Testis (tissue), 3 donors: Measurements from ENCODE around the gene PRKCD. TPM values are rescaled to one million over a fixed set of nuclear protein-coding genes. Genes with fewer than 3 reads are reported as not detected.

ENCODE experiments used
- DNase-seq: peaks from one replicate; pipeline ENCODE4 v3.0.0-alpha.2; 2019
- H3K27ac ChIP-seq, 2 donors: fragments of 200-600 bp; sonication (generic); one replicate each; pipeline ENCODE4 v1.5.1; 2019
- H3K27me3 ChIP-seq: fragments of 200-600 bp; sonication (generic); one replicate; pipeline ENCODE4 v1.5.1; 2019
- H3K36me3 ChIP-seq: fragments of 200-600 bp; sonication (generic); one replicate; pipeline ENCODE4 v1.5.1; 2017; ENCODE audit warnings: low read depth; ENCODE audit errors: missing control alignments
- H3K4me1 ChIP-seq: fragments of 200-600 bp; sonication (generic); one replicate; pipeline ENCODE4 v1.5.1; 2019
- H3K4me3 ChIP-seq, 2 donors: fragments of 200-600 bp; sonication (generic); one replicate each; pipeline ENCODE4 v1.5.1; 2017 to 2019
- H3K9me3 ChIP-seq: fragments of 200-600 bp; sonication (generic); one replicate; pipeline ENCODE4 v1.5.1; 2017
- POLR2A ChIP-seq: fragments of 450-650 bp; IDR thresholded peaks from one replicate; pipeline ENCODE4 v1.6.1; 2017; ENCODE audit warnings: antibody characterized with exemption, mild to moderate bottlenecking, moderate library complexity
- WGBS, 2 donors: methylation state at CpG; one replicate each; pipeline ENCODE4 v1.1.5; 2018; 5-methylcytosine and 5-hydroxymethylcytosine counted together
- intact Hi-C: fragments of 100-400 bp; cut with DNase I; formaldehyde crosslinking; loops from one replicate; pipeline ENCODE4 v1.15.1; 2023; ENCODE audit warnings: low total_unique reads
- polyA plus RNA-seq: library from polyadenylated mRNA; stranded (reverse); fragments of 350-450 nt; fragmentation: Illumina TruSeq; extraction: RNeasy Lipid Tissue Mini Kit (QIAGEN cat#74804); gene quantifications from one replicate; pipeline ENCODE4 v1.2.3, GENCODE V29; 2014; ENCODE audit warnings: low read depth, low replicate concordance; ENCODE audit not compliant: insufficient read depth
- total RNA-seq, 2 donors: library from RNA; depleted of rRNA; stranded (reverse); fragments of >200 nt; gene quantifications; one replicate each; pipeline ENCODE4 v1.2.3, GENCODE V29; 2016
- TF ChIP-seq, protein P1 (sequence below), 3 experiments: fragments of 450-650 bp in 2 of 3; fragments of 200-600 bp in 1 of 3; sonication (generic) in 1 of 3; IDR thresholded peaks; one replicate each; pipeline ENCODE4 v1.5.1; 2016 to 2019; ENCODE audit warnings: antibody characterized with exemption in 3 of 3, mild to moderate bottlenecking in 2 of 3, moderate library complexity in 1 of 3

PRKCD gene
- total and polyA plus RNA-seq, 3 donors from 2014 or later = 36.3 to 44.5 (median 42.3) TPM

DNA sequence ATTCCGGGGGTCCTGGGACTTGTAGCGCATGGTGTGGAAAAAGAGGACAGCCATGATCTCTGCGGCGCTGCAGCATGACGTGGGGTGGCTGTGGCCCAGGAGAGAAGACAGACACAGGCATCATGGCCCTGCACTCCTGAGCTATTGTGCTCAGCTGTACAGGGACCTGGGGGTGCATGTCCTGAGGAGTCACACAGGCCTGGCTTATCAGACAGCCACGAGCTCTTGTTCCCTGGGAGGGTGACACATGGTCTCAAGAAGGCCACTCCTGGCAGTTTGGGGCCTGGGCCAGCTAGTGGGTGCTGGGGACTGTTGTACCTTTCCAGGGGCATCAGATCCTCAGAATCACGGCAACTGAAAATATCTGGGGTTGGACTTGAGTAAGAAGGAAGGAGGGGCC is 81.1 kb downstream of the PRKCD start:
- Histone ChIP-seq H3K27me3 (no peaks in the 10 kb centered on the region), H3K4me1 (peaks cover 21% of the 10 kb centered on the region), H3K9me3 (no peaks in the 10 kb centered on the region), H3K4me3 (no peak overlapping the region), H3K27ac (no peak overlapping the region), H3K36me3 (no peaks in the 10 kb centered on the region)
- 82 to 86% methylated on average over 6 to 7 of the region's 7 CpGs for WGBS, 2 donors
- intact Hi-C loops = no loop called here
- no peak for DNase-seq
- no peak for TF ChIP-seq POLR2A
- TF ChIP-seq, protein P1, sequence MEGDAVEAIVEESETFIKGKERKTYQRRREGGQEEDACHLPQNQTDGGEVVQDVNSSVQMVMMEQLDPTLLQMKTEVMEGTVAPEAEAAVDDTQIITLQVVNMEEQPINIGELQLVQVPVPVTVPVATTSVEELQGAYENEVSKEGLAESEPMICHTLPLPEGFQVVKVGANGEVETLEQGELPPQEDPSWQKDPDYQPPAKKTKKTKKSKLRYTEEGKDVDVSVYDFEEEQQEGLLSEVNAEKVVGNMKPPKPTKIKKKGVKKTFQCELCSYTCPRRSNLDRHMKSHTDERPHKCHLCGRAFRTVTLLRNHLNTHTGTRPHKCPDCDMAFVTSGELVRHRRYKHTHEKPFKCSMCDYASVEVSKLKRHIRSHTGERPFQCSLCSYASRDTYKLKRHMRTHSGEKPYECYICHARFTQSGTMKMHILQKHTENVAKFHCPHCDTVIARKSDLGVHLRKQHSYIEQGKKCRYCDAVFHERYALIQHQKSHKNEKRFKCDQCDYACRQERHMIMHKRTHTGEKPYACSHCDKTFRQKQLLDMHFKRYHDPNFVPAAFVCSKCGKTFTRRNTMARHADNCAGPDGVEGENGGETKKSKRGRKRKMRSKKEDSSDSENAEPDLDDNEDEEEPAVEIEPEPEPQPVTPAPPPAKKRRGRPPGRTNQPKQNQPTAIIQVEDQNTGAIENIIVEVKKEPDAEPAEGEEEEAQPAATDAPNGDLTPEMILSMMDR (IDR thresholded peaks at IDR 0.05) = no peak

Other genes with a start within 250 kb of the PRKCD start
- 100 to 1,000 TPM in 1 of 2 donors, 10 to 100 TPM in 1; 82.4 to 143 TPM for gene SFMBT1, start 115.1 kb upstream of the PRKCD start, total RNA-seq
- gene SFMBT1, start 115.1 kb upstream of the PRKCD start, polyA plus RNA-seq = 158 TPM
- 10 to 100 TPM; 27.2 to 33.9 TPM for gene RFT1, start 30.8 kb upstream of the PRKCD start, total RNA-seq
- gene RFT1, start 30.8 kb upstream of the PRKCD start, polyA plus RNA-seq = 36.8 TPM
- gene TKT, start 94.8 kb downstream of the PRKCD start, total RNA-seq = 100 to 1,000 TPM; 112 to 184 TPM
- 99.9 TPM for gene TKT, start 94.8 kb downstream of the PRKCD start, polyA plus RNA-seq
- gene DCP1A, start 186.3 kb downstream of the PRKCD start, total RNA-seq = 10 to 100 TPM; 31.3 to 35.6 TPM
- 20.9 TPM for gene DCP1A, start 186.3 kb downstream of the PRKCD start, polyA plus RNA-seq